ENCODE data around the gene FBN1. TPM values are rescaled to one million over a fixed set of nuclear protein-coding genes. Genes with fewer than 3 reads are reported as not detected.

The FBN1 gene
- total and polyA plus RNA-seq, 7 donors = 1.2 to 173 (median 57.0) TPM

- no peaks in the 10 kb centered on the region for H3K9me3 ChIP-seq
- 75 to 85% methylated on average over 8 of the region's 8 CpGs for WGBS, 2 donors
- peak overlapping the region in 1 of 4 donors; percentile 48 for H3K27ac ChIP-seq
- peaks cover 0 to 69% (median 7%) of the 10 kb centered on the region in 4 donors for H3K36me3 ChIP-seq
- intact Hi-C loops (cut with DNase I) = no loop called here
- no peaks in the 10 kb centered on the region for H3K4me1 ChIP-seq
- DNase-seq = no peak
- H3K4me3 ChIP-seq = no peak overlapping the region
- no peak for TF ChIP-seq EP300 (IDR thresholded peaks at IDR 0.05)
- no peak for TF ChIP-seq POLR2AphosphoS5 (IDR thresholded peaks at IDR 0.05)
- TF ChIP-seq CTCF (IDR thresholded peaks at IDR 0.05) = no peak
- TF ChIP-seq POLR2A (IDR thresholded peaks at IDR 0.05) = no peak
- H3K27me3 ChIP-seq = no peaks in the 10 kb centered on the region
Measured at GRCh38 chr15:48427960-48428547, 217.5 kb downstream of the FBN1 start.

- intact Hi-C loops (cut with DNase I) = no loop called here
- no peak for DNase-seq
- 85 to 91% methylated on average over 6 of the region's 6 CpGs for WGBS, 2 donors
- H3K27me3 ChIP-seq = no peaks in the 10 kb centered on the region
- no peaks in the 10 kb centered on the region for H3K9me3 ChIP-seq
- no peaks in the 10 kb centered on the region for H3K4me1 ChIP-seq
- TF ChIP-seq POLR2AphosphoS5 (IDR thresholded peaks at IDR 0.05) (no peak), EP300 (IDR thresholded peaks at IDR 0.05) (no peak)
- H3K4me3 ChIP-seq = no peak overlapping the region
- H3K27ac ChIP-seq = peak overlapping the region in 1 of 4 donors; percentile 48
- H3K36me3 ChIP-seq = peaks cover 0 to 65% (median 4%) of the 10 kb centered on the region in 4 donors
Measured at GRCh38 chr15:48427479-48427878, 218.0 kb downstream of the FBN1 start.

GRCh38 chr15:48426941-48427340, 218.6 kb downstream of the FBN1 start:
- no peak overlapping the region for H3K4me3 ChIP-seq
- H3K27ac ChIP-seq = peak overlapping the region in 1 of 4 donors; percentile 14
- no peaks in the 10 kb centered on the region for H3K9me3 ChIP-seq
- no peak for TF ChIP-seq EP300 (IDR thresholded peaks at IDR 0.05)
- no peak for TF ChIP-seq POLR2A (IDR thresholded peaks at IDR 0.05)
- no peak for TF ChIP-seq CTCF (IDR thresholded peaks at IDR 0.05)
- TF ChIP-seq POLR2AphosphoS5 (IDR thresholded peaks at IDR 0.05) = no peak
- H3K4me1 ChIP-seq = no peaks in the 10 kb centered on the region
- WGBS, 2 donors = 82 to 84% methylated on average over 2 of the region's 2 CpGs
- intact Hi-C loops (cut with DNase I) = no loop called here
- H3K27me3 ChIP-seq = no peaks in the 10 kb centered on the region
- DNase-seq = no peak
- peaks cover 0 to 60% (median 2%) of the 10 kb centered on the region in 4 donors for H3K36me3 ChIP-seq

GRCh38 chr15:48426044-48426443, 219.5 kb downstream of the FBN1 start:
- H3K27ac ChIP-seq = no peak overlapping the region
- TF ChIP-seq POLR2A (IDR thresholded peaks at IDR 0.05) (no peak), EP300 (IDR thresholded peaks at IDR 0.05) (no peak), POLR2AphosphoS5 (IDR thresholded peaks at IDR 0.05) (no peak), CTCF (IDR thresholded peaks at IDR 0.05) (no peak)
- H3K36me3 ChIP-seq = peaks cover 0 to 63% (median 1%) of the 10 kb centered on the region in 4 donors
- no peak overlapping the region for H3K4me3 ChIP-seq
- intact Hi-C loops (cut with DNase I) = no loop called here
- H3K27me3 ChIP-seq = no peaks in the 10 kb centered on the region
- H3K9me3 ChIP-seq = no peaks in the 10 kb centered on the region
- no peak for DNase-seq
- no peaks in the 10 kb centered on the region for H3K4me1 ChIP-seq

GRCh38 chr15:48425051-48425450, 220.5 kb downstream of the FBN1 start:
- Histone ChIP-seq H3K4me3 (no peak overlapping the region), H3K4me1 (no peaks in the 10 kb centered on the region), H3K27ac (no peak overlapping the region), H3K27me3 (no peaks in the 10 kb centered on the region), H3K36me3 (peaks cover 0 to 66% (median 1%) of the 10 kb centered on the region in 4 donors), H3K9me3 (no peaks in the 10 kb centered on the region)
- intact Hi-C loops (cut with DNase I) = no loop called here
- DNase-seq = no peak
- 95 to 97% methylated on average over 2 of the region's 2 CpGs for WGBS, 2 donors
- TF ChIP-seq POLR2A (IDR thresholded peaks at IDR 0.05) (no peak), EP300 (IDR thresholded peaks at IDR 0.05) (no peak), POLR2AphosphoS5 (IDR thresholded peaks at IDR 0.05) (no peak), CTCF (IDR thresholded peaks at IDR 0.05) (no peak)

Measured in sigmoid colon (tissue), 7 donors.